CD4-positive, alpha-beta T cell treated with Interferon gamma for 1 hour (primary cell): ENCODE measurements around the gene CATSPERZ.

Source experiments
- DNase-seq: peaks from one replicate; pipeline ENCODE4 v3.0.0-alpha.2; 2020

The CATSPERZ gene

DNA sequence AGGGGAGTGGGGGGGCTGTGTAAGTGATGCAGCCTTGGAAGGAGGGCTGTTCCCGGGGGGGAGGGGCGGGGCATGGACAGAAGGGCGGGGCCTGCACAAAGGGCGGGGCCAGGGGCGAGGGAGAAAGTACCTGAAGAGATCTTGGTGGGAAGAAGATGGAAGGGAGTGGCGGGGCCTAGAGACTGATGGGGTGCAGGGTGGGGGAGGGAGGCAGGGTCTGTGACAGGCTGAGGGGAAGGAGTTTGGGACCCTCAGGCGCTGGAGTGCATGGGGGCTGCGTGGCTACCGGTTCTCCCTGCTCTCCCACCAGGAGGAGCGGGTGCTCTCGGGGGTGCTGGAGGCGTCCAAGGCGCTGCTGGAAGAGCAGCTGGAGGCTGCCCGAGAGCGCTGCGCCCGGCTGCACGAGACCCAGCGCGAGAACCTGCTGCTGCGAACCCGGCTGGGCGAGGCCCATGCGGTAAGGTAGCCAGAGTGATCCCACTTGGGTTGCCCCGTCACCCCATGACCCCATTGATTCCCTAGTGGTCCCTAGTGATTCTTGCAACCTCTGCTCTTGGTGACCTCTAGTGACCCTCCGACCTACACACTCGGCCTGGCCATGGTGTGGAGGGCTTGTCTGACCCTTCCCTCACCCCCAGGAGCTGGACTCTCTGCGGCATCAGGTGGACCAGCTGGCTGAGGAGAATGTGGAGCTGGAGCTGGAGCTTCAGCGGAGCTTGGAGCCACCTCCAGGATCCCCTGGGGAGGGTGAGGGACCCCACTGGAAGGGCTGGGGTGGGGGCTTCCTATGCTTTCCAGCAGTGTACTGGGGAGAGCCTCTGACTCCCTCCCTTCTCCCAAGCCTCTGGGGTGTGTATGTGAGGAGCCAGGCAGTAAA lies 42.9 kb downstream of the CATSPERZ start:
- no peak for DNase-seq

DNA sequence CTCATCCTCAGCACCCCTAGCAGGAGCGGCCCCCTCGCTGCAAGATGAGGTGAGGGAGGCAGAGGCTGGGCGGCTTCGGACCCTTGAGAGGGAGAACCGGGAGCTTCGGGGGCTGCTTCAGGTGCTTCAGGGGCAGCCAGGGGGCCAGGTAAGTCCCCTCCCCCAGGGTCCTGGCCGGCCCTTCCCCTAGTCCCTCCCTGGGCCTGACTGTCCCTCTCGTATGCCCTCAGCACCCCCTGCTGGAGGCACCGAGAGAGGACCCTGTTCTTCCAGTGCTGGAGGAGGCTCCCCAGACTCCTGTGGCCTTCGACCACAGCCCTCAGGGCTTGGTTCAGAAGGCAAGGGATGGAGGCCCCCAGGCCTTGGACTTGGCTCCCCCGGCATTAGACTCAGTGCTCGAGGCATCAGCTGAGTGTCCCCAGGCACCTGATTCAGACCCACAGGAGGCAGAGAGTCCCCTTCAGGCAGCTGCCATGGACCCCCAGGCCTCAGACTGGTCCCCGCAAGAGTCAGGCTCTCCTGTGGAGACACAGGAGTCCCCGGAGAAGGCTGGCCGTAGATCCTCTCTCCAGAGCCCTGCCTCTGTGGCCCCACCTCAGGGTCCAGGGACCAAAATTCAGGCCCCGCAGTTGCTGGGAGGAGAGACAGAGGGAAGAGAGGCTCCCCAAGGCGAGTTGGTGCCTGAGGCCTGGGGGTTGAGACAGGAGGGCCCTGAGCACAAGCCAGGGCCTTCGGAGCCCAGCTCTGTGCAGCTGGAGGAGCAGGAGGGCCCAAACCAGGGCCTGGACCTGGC lies 43.8 kb downstream of the CATSPERZ start:
- DNase-seq: no peak

DNA sequence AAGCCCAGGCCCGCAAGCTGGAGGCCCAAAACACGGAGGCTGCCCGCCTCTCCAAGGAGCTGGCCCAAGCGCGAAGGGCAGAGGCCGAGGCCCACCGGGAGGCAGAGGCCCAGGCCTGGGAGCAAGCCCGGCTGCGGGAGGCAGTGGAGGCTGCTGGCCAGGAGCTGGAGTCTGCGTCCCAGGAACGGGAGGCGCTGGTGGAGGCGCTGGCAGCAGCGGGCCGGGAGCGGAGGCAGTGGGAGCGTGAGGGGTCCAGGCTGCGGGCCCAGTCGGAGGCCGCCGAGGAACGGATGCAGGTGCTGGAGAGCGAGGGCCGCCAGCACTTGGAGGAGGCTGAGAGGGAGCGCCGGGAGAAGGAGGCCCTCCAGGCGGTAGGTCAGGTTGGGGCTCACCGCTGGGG lies 44.6 kb downstream of the CATSPERZ start:
- DNase-seq: no peak

DNA sequence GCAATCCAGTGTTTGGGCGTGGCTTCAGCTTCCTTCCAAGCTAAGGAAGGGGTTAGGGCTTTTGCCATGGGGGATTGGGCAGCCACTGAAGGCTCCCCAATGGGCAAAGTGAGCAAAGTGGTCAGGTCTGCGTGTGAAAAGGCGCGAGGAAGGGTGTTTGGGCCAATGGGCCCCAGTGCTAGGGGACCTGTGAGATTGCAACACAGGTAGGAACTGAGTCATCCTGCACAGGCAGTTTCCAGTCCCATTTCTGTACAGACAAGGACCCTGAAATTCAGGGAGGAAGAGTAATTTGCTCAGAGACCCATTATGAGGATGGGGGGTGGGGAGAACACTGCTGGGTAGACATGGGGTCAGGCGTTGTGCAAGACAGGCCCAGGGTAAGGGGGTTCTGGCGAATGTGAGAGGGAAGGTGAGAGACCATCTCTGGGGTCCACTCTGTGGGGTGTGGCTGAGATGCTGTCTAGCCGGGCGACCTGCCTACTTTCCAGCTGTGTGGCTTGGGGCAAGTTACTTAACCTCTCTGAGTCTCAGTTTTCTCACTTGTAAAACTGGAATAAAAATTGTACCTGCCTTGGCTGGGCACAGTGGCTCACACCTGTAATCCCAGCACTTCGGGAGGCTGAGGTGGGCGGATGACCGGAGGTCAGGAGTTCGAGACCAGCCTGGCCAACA lies 47.2 kb downstream of the CATSPERZ start:
- DNase-seq: no peak

DNA sequence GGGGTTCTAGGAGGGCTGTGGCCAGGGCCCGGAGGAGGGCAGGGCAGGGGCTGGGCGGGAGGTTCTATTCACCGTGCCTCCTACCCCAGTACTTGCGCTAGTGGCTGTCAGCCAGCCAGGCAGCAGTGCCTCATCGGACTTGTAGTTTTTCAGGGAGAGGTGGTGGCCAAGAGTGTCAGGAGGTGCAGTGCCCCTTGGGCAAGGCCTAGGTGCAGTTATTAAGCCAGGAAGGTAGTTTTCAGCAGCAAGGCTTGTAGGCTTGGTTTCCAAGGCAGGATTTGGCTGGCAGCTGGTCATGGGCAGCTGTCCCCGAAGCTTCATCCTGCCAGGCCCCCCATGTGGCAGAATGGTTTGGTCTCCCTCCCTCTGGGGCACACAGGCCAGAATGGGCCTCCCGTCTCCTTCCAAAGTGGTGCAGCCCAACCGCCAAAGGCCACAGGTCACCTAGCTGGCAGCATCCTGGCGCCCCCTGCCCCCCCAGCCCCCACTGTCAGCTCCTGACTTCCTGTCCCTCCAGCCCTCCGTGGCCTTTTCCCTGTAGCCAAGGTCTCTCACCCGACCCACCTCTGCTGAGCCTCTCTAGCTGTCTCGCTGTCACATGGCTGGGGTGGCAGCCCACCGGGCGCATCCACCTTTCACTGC lies 48.3 kb downstream of the CATSPERZ start:
- no peak for DNase-seq

- no peak for DNase-seq
Observed at GRCh38 chr11:64349025-64349387, 48.8 kb downstream of the CATSPERZ start.

DNA sequence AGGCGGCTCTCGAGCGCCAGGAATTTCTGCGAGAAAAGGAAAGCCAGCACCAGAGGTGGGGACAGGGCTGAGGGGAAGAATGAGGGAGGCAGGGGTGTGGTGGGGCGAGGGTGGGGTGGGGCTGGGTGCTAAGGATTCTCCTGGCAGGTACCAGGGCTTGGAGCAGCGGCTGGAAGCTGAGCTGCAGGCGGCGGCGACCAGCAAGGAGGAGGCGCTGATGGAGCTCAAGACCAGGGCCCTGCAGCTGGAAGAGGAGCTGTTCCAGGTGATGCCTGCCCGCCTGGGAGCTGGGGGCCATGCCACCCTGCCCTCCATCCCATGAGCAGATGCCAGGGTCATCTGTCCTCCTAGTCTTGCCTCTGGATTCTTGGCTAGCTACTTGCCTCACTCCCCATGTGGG lies 49.2 kb downstream of the CATSPERZ start:
- DNase-seq: no peak

DNA sequence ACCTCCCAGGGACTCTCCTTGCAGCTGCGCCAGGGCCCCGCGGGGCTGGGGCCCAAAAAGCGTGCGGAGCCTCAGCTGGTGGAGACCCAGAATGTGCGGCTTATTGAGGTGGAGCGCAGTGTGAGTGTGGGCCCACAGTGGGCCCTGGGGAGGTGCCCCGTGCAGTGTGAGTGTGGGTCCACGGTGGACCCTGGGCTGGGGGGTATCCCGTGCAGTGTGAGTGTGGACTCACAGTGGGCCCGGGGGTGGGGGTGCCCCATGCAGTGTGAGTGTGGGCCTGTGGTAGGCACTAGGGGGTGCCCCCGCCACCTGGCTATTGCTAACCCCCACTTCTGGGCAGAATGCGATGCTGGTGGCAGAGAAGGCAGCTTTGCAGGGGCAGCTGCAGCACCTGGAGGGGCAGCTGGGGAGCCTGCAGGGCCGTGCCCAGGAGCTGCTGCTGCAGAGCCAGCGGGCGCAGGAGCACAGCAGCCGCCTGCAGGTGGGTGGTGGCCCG lies 51.0 kb downstream of the CATSPERZ start:
- DNase-seq: no peak

DNA sequence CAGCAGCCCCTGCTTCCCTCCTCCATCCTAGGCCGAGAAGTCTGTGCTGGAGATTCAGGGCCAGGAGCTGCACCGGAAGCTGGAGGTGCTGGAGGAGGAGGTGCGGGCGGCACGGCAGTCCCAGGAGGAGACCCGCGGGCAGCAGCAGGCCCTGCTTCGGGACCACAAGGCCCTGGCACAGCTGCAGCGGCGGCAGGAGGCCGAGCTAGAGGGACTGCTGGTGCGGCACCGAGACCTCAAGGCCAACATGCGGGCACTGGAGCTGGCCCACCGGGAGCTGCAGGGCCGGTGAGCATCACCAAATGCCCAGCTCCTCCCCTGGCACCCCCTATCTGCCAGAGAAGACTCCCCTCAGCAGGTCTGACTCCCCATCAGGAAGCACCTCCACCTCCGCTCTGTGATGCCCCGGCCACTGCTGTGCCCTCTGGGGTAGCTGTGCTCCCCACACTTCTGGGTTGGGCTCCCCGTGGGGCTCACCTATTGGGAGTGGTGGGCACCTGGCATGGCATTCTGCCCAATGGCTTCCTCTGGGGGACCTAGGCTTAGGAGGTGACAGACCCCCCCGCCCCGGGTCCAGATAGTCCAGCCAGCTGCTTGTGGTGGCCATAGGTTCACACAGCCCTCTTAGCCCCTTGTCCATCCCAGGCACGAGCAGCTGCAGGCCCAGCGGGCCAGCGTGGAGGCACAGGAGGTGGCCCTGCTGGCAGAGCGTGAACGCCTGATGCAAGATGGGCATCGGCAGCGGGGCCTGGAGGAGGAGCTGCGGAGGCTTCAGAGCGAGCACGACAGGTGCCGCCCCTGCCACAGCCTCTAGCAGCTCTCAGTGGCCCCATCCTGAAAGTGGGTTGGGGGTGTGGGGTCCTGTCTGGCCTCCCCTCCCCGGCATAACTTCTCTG lies 52.2 kb downstream of the CATSPERZ start:
- no peak for DNase-seq

DNA sequence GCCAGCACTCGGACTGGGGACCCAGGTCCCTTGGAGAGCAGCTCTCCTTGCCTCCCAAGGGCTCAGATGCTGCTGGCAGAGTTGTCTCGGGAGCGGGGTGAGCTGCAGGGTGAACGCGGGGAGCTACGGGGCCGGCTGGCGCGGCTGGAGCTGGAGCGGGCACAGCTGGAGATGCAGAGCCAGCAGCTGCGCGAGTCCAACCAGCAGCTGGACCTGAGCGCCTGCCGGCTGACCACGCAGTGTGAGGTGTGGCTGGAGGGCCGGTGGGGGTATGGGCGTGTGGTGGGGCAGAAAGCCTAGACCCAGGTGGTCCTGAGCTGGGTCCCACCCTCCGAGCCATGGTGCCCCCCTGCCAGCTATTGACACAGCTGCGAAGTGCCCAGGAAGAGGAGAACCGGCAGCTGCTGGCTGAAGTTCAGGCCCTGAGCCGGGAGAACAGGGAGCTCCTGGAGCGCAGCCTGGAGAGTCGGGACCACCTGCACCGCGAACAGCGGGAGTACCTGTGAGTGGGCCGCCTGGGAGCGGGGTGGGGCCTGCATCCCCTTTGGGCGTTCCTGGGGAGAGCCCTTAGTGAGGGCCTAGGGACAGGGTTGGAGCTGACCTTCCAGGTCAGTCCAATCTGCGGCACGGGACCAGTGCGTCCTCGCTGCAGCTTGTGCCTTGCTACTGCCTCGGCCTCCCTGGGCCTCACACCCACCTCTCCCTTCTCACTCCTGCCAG lies 53.0 kb downstream of the CATSPERZ start:
- no peak for DNase-seq

DNA sequence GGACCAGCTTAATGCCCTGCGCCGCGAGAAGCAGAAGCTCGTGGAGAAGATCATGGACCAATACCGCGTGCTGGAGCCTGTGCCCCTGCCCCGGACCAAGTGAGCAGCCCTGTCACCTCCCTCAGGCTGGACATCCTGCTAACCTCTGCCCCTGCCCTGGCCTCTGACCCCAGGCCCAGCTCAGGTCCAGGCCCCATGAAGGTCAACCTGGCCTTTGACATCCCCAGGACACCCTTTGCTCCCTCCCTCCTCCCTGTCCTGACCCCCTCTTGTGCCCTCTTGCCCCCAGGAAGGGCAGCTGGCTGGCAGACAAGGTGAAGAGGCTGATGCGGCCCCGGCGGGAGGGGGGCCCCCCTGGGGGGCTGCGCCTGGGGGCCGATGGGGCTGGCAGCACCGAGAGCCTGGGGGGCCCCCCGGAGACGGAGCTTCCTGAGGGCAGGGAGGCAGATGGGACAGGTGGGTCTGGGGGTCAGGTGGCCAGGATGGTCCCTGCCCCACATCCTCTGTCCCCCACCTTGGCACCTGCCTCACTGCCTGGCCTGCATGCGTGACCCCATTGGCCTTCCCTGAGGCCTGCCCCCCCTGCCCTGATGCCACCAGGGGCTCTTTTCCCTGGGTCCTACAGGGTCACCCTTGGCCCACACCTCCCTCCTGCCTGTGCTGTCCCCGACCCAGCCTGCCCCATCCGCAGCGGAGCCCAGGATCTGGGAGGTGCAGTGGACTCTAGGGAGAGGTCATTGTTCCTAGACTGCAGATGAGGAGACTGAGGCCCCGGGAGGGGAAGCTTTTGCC lies 53.8 kb downstream of the CATSPERZ start:
- no peak for DNase-seq
